ENCODE data around the gene DTNA. TPM values are rescaled to one million over a fixed set of nuclear protein-coding genes. Genes with fewer than 3 reads are reported as not detected.
"Not testable (repeated sequence)": the region's sequence is repeated elsewhere in the genome, so short reads cannot be mapped to it uniquely, and the experiment has no call there.

Gene DTNA
- total RNA-seq, 2 experiments from 2014 or later: not detected

DNA sequence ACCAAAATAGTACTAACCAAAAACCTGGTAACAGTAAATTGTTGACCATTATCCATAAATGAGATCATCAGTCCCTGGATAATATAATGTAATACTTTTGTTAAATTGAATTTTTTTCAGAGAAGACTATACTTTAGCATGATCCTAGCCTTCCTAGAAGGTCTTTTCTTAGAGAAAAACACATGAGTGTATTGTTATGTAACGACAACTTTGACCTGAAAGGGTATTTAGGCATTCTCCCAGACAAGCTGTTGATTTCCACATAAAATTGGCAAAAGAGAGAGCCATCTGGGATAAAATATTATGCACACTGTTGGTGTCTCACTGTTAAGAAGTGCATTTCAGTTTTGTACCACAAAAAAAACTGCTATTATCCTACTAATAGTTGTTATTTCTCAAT, 211.1 kb downstream of the DTNA start:
- H3K4me1 ChIP-seq (ENCODE audit: insufficient read depth, low read length): no peaks in the 10 kb centered on the region
- no peaks in the 10 kb centered on the region for H3K36me3 ChIP-seq (ENCODE audit: insufficient read depth, low read length)
- H3K36me3 Mint-ChIP-seq (ENCODE audit: low read depth): no peaks in the 10 kb centered on the region
- ChIA-PET POLR2A (no interaction called here), CTCF (no interaction called here)
- H3K27ac ChIP-seq (ENCODE audit: low read depth in 1 of 2, low read length in 2 of 2): no peak overlapping the region
- intact Hi-C loops (cut with DNase I, micrococcal nuclease): no loop called here
- no peak overlapping the region for H3K27ac Mint-ChIP-seq
- no peak overlapping the region for H3K4me3 Mint-ChIP-seq
- peaks cover 4% of the 10 kb centered on the region for H3K27me3 Mint-ChIP-seq
- peaks cover 0 to 3% of the 10 kb centered on the region in 2 experiments for H3K27me3 ChIP-seq (ENCODE audit: control insufficient read depth in 1 of 2, insufficient read depth in 2 of 2, low read length in 2 of 2)
- H3K9me3 ChIP-seq (ENCODE audit: control insufficient read depth in 1 of 2, insufficient read depth in 1 of 2, low read length in 2 of 2): no peaks in the 10 kb centered on the region
- ATAC-seq (ENCODE audit: poor library complexity) (no peak), DNase-seq (no peak)
- no peak for TF ChIP-seq CTCF (IDR thresholded peaks at IDR 0.05)
- no peaks in the 10 kb centered on the region for H3K9me3 Mint-ChIP-seq
- H3K4me1 Mint-ChIP-seq (ENCODE audit: low read depth): no peaks in the 10 kb centered on the region
- H3K4me3 ChIP-seq (ENCODE audit: low read length): no peak overlapping the region

DNA sequence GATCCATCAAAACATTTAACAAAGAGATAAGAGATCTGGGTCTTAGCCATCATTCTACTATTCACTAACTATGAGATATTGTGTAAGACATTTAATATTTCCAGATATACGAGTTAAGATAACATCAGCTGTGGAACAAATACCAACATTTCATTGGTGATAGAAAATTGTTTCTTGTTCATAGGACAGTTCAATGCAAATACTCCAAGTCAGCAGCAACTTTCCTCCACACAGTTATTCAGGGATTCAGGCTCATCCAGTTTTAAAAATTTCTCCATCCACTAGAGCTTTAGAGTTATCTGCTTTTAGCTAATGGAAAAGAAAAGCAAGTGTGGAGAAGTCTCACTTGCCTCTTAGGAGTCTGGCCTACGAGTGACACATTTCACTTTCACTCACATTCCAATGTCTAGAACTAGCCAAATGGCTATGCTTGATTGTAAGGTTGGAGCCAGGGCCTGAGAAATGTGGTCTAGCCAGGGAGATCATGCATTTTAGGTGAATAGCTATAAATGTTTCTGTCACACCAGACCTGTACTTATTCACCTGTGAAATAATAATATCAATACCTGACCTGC, 211.8 kb downstream of the DTNA start:
- no peak overlapping the region for H3K27ac ChIP-seq (ENCODE audit: low read depth in 1 of 2, low read length in 2 of 2)
- intact Hi-C loops (cut with DNase I, micrococcal nuclease): no loop called here
- CTCF ChIA-PET: no interaction called here
- Mint-ChIP-seq H3K27me3 (peaks cover 4% of the 10 kb centered on the region), H3K4me3 (no peak overlapping the region), H3K4me1 (ENCODE audit: low read depth) (no peaks in the 10 kb centered on the region), H3K36me3 (ENCODE audit: low read depth) (no peaks in the 10 kb centered on the region), H3K9me3 (no peaks in the 10 kb centered on the region), H3K27ac (no peak overlapping the region)
- POLR2A ChIA-PET: no interaction called here
- no peak for ATAC-seq (ENCODE audit: poor library complexity)
- H3K4me3 ChIP-seq (ENCODE audit: low read length): no peak overlapping the region
- no peaks in the 10 kb centered on the region for H3K36me3 ChIP-seq (ENCODE audit: insufficient read depth, low read length)
- H3K4me1 ChIP-seq (ENCODE audit: insufficient read depth, low read length): no peaks in the 10 kb centered on the region
- no peak for TF ChIP-seq CTCF (IDR thresholded peaks at IDR 0.05)
- DNase-seq: no peak
- H3K27me3 ChIP-seq (ENCODE audit: control insufficient read depth in 1 of 2, insufficient read depth in 2 of 2, low read length in 2 of 2): peaks cover 0 to 3% of the 10 kb centered on the region in 2 experiments
- H3K9me3 ChIP-seq (ENCODE audit: control insufficient read depth in 1 of 2, insufficient read depth in 1 of 2, low read length in 2 of 2): no peaks in the 10 kb centered on the region

DNA sequence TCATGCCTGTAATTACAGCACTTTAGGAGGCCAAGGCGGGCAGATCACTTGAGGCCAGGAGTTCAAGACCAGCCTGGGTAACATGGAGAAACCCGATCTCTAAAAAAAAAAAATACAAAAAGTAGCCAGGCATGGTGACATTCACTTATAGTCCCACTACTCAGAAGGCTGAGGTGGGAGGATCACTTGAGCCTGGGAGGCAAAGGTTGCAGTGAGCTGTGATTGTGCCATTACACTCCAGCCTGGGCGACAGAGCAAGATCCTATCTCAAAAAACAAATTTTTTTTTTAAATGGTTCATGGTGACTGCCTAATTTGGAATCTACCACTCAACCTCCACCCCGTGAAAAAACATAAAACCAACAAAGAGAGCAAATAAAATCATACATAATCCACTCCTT, 212.5 kb downstream of the DTNA start:
- H3K4me3 ChIP-seq (ENCODE audit: low read length); POLR2A ChIA-PET; H3K36me3 ChIP-seq (ENCODE audit: insufficient read depth, low read length); DNase-seq; H3K9me3 ChIP-seq (ENCODE audit: control insufficient read depth in 1 of 2, insufficient read depth in 1 of 2, low read length in 2 of 2); H3K4me1 Mint-ChIP-seq (ENCODE audit: low read depth); H3K27ac Mint-ChIP-seq; ATAC-seq (ENCODE audit: poor library complexity); H3K36me3 Mint-ChIP-seq (ENCODE audit: low read depth); intact Hi-C loops (cut with DNase I, micrococcal nuclease); H3K27me3 ChIP-seq (ENCODE audit: control insufficient read depth in 1 of 2, insufficient read depth in 2 of 2, low read length in 2 of 2); CTCF ChIA-PET; H3K9me3 Mint-ChIP-seq; H3K4me3 Mint-ChIP-seq; H3K27ac ChIP-seq (ENCODE audit: low read depth in 1 of 2, low read length in 2 of 2); H3K4me1 ChIP-seq (ENCODE audit: insufficient read depth, low read length); H3K27me3 Mint-ChIP-seq: not testable (repeated sequence)

DNA sequence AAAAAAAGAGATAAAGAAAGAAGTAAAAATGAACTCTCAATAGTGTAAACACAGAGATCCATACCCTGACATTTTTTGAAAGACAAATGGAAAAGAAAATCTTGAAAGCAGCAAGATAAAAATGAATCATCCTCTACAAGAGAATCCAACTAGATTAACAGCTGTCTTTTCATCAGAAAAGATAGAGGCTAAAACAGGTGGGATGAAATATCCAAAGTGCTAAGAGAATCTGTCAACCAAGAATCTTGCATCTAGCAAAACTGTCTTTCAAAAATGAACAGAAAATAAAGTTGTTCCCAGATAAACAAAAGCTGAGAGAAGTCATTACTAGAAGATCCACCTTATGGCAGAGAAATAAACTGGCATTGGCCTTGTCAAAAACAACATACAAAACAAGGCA, 213.8 kb downstream of the DTNA start:
- Histone ChIP-seq H3K36me3 (ENCODE audit: insufficient read depth, low read length) (no peaks in the 10 kb centered on the region), H3K27ac (ENCODE audit: low read depth in 1 of 2, low read length in 2 of 2) (no peak overlapping the region), H3K4me1 (ENCODE audit: insufficient read depth, low read length) (no peaks in the 10 kb centered on the region), H3K9me3 (ENCODE audit: control insufficient read depth in 1 of 2, insufficient read depth in 1 of 2, low read length in 2 of 2) (no peaks in the 10 kb centered on the region), H3K27me3 (ENCODE audit: control insufficient read depth in 1 of 2, insufficient read depth in 2 of 2, low read length in 2 of 2) (peaks cover 0 to 3% of the 10 kb centered on the region in 2 experiments), H3K4me3 (ENCODE audit: low read length) (no peak overlapping the region)
- CTCF ChIA-PET: no interaction called here
- Mint-ChIP-seq H3K4me1 (ENCODE audit: low read depth) (no peaks in the 10 kb centered on the region), H3K9me3 (no peaks in the 10 kb centered on the region), H3K36me3 (ENCODE audit: low read depth) (no peaks in the 10 kb centered on the region), H3K4me3 (no peak overlapping the region), H3K27me3 (peaks cover 4% of the 10 kb centered on the region), H3K27ac (no peak overlapping the region)
- ATAC-seq (ENCODE audit: poor library complexity) (no peak), DNase-seq (no peak)
- TF ChIP-seq CTCF (IDR thresholded peaks at IDR 0.05): no peak
- POLR2A ChIA-PET: no interaction called here
- intact Hi-C loops (cut with DNase I, micrococcal nuclease): no loop called here

Data from CD4-positive, alpha-beta T cell (primary cell).